Medulla oblongata (tissue), 1 donor: ENCODE measurements around the gene GFPT1.
"Not testable (repeated sequence)": the region's sequence is repeated elsewhere in the genome, so short reads cannot be mapped to it uniquely, and the experiment has no call there.

Experiments
- DNase-seq: peaks from one replicate; pipeline ENCODE4 v3.0.0-alpha.2; 2015; ENCODE audit errors: extremely low spot score

The GFPT1 gene

DNA sequence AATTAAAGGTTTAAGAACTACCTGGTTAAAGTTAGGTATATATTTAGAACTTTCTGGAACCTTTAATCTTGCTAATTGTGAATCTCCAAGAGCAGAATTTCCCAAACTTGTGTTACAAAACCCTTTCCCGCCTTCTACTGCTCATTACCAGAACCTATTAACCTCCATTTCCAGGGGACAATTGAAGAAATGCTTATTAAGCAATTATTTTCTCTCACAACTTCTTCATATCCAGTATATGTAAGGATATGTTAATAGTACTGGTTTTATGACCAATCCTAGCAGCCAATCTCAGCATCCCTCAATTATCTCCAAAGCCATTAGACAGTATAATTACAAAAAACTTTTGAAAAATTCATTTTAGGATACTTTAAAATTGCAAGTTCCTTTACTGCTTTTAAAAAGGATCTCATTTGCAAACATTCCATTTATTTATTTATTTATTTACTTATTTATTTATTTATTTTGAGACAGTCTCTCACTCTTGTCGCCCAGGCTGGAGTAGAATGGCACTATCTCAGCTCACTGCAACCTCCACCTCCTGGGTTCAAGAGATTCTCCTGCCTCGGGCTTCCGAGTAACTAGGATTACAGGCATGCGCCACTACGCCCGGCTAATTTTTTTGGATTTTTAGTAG, 3.7 kb downstream of the GFPT1 start:
- no peak for DNase-seq

DNA sequence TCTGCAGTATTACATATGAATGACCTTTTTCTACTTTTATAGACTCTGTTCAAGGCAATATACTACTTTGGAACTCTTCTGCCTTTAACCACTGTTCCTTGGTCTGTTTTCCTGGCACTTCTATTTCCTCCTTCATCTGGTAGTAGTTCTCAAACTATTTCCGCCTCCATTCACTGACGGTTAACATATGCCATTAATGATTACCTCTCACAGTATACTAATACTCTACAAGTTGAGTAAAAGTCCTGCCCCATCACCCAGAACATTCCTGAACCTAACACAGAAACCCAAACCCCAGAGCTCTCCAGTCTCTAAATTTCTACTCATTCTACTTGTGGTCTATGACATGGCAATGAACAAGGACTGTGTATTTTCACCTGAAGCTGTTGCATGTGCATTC, 4.5 kb downstream of the GFPT1 start:
- DNase-seq, result no peak

DNA sequence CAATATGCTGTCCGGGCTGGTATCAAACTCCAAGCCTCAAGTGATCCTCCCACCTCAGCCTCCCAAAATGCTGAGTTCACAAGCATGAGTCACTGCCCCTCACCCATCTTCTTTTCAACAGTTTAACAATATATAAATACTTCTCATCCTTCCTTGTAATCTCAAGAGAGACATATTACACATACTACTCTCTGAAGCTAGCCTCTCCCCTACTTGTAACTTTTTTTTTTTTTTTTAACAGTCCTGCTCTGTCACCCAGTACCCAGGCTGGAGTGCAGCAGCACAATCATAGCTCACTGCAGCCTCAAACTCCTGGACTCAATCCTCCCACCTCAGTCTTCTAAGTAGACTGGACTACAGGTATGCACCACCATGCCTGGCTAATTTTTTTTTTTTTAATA, 5.7 kb downstream of the GFPT1 start:
- no peak for DNase-seq

DNA sequence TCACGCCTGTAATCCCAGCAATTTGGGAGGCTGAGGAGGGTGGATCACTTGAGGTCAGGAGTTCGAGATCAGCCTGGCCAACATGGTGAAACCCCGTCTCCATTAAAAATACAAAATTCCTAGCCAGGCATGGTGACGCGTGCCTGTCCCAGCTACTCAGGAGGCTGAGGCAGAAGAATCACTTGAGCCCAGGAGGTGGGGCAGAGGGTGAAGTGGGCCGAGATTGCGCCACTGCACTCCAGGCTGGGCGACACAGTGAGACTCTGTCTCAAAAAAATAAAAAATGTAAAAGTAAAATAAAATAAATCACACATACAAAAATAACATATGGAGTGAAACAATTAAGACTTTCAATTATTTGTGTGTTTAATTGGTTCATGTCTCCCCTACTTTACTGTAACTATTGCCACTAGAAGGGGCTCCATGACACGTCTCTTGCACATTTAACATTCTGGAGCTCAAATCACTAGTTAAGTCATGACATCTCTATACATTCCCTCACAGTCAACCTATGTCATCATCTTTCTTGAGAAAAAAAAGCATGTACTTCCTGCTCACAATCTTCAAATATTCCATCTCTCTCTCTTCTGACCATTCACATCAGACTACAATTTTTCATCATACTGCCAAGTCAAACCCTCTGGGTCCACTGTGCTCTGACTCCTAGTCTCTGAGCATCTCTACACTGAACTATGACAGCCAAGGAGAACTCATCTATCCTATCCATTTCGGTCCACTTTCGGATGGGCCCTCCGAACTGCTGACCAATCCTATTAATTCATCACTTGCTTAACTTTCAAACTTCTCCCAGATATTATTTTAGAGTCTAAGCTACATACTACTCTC, 6.7 kb downstream of the GFPT1 start:
- no peak for DNase-seq

DNA sequence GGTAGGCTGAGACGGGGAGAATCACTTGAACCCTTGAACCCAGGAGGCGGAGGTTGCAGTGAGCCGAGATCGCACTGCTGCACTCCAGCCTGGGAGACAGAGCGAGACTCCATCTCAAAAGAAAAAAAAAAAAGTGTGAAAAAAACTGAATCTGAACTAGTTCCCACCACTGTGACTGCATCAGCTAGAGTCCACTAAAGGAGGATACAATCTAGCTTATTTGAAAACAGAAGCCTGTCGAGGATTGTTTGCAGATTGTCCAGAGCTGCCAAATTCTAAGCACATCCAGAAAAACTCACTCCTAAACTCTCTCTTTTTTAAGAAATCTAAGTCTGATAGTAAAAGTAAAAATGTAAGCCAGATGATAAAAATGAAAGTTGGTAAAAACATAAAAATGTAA, 10.6 kb downstream of the GFPT1 start:
- no peak for DNase-seq

DNA sequence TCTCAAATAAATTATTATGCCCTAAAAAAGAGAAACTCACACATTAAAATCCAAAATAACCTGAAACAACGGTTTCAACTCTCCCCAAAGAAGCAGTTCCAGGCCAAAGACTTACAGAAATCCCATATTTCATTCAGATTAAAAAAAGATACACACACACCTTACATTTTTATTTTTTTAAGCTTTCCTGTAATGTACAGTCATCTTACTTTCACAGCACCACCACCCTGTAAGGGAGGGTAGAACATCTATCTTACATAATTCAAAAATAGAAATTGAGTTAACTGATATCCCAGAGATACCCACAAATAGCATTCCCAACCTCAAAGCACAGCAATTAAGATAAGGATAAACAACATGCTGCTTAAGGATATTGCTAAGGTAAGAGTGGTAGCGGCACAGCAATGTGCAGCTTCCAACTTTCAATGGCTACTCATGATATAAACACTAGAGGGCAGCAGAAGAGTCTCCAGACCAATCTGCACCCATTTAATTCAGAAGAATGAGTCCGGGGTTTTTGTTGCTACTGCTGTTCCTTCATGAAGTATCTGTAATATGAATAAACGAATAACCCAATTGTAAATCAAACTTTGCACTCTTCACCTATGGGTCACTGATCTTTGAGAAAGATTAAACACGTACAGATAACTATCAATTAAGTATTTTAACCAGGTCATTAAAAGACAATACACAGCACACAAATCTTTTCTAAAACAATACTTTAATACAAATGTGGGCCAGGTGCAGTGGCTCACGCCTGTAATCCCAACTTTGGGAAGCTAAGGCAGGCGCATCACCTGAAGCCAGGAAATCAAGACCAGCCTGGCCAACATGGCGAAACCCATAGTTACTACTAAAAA, 11.3 kb downstream of the GFPT1 start:
- DNase-seq, result peak; percentile 38

DNA sequence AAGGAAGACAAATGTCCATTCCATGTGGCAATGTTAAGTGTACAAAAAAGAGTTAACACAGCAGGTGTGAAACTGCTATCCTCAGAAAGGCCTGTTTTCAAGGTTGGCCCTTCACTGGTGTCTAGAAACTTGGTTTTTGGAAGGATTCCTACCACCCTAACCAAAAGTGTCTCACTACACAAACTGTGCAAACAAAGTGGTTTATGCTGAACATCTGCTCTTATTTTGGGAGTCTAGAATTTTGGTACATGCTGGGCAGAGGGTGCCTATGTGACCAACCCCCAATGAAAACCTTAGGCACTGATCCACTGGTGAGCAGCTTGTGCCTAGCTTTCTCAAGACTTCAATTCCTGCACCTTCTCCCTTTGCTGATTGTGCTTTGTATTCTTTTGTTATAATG, 14.3 kb downstream of the GFPT1 start:
- no peak for DNase-seq

DNA sequence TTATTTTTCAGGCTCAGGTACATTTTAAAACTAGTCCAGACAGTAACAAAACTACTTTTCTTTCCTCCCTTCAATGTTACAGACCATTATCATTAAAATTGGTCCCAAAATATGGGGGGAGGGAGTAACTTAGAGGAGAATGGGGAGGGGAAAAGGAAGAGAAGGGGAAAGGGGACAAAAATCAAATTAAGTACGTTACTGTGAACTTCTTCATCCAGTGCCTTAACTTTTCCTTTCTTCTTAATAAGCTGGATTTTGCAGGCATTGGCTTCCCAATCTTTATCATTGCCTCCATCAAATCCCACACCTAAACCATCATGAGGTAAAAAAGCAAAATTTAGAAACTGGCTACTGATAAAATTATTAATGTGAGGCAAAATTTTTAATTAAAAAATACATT, 17.2 kb downstream of the GFPT1 start:
- no peak for DNase-seq

DNA sequence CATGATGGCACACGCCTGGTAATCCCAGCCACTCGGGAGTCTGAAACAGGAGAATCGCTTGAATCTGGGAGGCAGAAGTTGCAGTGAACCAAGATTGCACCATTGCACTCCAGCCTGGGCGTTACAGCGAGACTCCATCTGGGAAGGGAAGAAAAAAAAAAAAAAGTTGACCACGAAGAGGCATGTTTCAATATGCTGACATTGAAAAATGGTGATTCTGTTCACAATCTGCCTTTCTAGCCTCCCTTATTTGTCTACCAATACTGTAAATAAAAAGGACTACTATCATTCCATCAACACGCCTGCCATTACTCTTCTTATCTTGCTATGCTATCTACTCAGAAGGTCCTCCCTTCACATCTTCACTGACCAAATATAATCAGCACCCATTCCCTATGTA, 18.4 kb downstream of the GFPT1 start:
- DNase-seq, result no peak

DNA sequence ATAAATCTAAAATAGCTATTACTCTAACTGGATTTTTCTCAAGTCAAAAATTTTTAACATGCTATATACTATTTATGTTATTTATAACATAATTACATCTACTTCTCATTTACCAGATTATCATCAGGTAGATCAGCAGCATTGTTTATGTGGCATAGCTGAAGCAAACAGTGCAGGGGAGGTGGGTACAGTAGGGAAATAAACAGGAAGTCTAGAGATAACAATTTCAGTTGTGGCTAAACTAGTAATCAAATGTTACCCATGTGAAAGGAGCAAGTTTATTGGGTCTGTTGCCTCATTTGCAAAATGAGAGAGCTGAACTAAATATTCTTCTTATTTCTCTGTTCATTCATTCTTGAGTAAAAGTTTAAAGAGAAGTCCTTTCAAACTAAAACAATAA, 27.7 kb downstream of the GFPT1 start:
- DNase-seq, result no peak

DNA sequence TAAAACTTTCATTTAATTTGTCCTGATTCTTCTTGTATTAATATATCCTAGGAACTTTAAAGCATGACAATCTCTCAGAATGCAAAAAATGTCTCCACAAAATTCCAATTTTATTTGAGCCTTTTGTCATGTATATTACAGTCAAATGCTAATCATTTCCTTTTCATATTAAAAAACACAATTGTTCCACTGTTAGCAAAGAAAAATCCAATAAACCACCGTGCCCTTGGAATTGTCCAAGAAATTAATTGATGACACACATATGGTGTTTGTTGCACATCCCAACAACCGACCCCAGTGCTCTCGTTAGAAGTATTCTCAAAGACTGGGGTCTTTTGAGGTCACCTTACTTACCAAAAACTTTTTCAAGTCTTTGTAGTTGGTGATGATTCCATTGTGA, 28.1 kb downstream of the GFPT1 start:
- DNase-seq, result no peak

DNA sequence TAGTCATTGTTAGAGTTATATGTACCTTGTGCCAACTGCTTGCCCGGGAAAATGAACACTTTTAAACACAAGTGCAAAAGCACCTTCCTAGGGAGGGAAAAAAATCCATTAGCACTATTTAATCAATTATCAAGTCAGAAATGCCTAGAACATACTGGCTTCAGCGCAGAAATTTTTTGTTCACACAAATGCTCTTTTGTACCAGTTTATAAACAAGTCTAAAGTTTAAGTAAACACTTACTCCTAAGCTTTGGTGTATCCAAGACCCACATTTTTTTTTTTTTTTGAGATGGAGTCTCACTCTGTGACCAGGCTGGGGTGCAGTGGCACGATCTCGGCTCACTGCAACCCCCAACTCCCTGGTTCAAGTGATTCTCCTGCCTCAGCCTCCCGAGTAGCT, 30.6 kb downstream of the GFPT1 start:
- no peak for DNase-seq

DNA sequence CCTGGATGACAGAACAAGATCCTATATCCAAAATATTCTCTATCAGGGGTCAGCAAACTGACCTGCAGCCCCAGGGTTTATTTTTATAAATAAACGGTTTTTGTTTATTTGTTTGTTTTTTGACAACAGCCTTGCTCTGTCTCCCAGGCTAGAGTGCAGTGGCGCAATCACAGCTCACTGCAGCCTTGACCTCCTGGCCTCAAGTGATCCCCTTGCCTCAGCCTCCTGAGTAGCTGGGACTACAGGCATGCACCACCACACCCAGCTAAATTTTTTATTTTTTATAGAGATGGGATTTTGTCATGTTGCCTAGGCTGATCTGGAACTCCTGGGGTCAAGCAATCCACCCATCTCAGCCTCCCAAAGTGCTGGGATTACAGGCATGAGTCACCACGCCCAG, 32.1 kb downstream of the GFPT1 start:
- DNase-seq, result not testable (repeated sequence)

DNA sequence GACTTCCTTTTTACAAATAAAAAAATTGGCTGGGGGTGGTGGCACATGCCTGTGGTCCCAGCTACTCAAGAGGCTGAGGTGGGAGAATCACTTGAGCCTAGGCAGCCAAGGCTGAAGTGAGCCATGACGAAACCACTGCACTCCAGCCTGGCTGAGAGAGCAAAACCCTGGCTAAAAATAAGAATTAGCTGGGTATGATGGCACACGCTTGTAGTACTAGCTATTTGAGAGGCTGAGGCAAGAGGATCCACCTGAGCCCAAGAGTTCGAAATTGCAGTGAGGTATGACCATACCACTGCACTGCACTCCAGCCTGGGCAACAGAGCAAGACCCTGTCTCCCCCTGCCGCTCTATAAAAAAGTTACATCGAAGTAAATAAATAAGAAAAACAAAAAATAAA, 33.7 kb downstream of the GFPT1 start:
- no peak for DNase-seq

DNA sequence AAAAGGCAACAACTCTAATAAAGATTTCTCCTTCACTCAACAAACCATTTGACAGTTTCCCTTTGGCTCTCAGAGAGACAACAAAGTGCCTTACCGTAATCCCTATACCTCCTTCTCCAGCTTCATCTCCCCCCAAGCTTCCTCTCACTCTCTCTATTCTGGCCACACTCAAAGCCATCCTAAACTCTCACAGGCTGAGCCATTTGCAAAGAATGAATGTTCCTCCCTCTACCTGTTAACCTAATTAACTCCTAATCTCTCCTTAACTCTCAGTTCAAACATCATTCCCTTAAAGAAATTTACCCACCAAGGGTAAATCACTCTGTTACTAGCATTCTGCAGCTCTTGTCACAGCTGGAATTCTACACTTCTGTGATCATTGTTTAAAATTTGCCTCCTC, 38.2 kb downstream of the GFPT1 start:
- no peak for DNase-seq

DNA sequence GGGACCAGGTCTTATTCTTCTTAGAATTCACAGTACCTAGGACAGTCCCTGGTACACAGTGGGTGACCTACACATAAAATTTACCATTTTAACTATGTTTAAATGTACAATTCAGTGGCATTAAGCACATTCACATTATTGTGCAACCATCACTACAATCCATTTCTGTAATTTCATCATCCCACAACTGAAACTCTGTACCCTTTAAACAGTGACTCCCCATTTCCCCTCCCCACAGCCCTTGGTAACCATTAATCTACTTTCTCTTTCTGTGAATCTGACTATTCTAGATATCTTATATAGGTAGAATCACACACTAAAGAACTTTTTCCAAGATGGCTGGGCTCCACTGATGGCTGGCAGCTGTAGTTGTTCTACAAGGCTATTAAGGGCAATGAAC, 41.6 kb downstream of the GFPT1 start:
- DNase-seq, result no peak

DNA sequence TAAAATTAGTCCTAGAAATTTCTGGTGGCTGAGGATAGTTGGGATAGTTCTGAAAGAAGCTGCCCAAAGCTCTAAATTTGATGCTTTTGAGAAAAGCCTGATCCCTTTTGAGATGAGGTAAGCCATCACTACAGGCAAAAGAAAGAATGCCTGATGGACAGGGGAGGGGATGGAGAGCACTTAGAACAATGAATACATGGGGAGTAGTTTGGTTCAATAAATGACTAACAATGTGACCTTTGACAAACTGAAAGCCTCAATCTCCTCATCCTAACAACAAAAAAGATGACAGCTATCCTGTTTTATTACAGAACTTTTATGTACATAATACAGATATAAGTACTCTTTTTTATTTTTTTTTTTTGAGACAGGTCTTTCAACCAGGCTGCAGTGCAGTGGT, 42.7 kb downstream of the GFPT1 start:
- no peak for DNase-seq

DNA sequence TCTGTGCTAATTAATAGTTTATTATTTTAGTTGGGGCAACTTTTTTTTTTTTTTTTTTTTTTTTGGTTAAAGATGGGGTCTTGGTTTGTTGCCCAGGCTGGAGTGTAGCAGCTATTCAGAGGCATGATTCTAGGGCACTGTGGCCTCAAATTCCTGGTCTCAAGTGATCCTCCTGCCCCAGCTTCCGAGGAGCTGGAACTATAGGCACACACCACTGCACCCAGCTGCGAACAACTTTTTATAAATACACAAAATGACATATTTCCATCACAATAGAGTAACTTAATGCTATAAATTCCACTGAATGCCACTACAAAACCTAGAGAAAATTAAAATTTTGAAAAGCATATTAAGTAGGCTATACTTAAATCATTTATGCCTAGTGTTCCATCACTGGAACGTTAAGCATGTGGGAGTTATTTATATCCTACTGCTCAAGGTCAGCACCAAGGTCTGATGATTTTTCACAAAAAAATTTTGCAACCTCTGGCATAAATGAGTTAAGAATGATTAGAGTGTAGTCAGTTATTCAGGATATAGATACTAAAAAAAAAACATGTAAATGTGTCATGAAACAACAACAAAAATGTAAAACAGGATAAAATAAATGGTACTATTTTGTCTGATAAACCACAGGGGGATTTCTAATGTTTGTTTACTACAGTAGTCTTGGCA, 46.8 kb downstream of the GFPT1 start:
- no peak for DNase-seq

DNA sequence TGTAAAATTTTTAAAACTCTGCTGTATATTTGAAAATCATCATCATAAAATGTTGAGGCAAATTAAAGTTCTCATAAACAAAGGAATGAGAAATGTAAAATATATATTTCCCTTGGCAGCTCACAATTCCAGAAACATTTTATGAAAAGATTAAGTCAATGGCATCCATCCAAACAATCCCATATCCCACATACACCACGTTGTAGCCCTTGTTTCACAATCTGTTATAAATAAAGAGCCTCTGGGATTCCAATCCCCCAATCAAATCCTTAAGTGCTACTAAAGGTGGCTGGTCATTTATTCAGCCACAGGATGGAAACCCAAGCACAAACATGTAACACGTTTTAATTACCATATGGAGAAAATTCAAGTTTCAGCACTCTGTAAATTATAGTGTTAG, 51.7 kb downstream of the GFPT1 start:
- no peak for DNase-seq

DNA sequence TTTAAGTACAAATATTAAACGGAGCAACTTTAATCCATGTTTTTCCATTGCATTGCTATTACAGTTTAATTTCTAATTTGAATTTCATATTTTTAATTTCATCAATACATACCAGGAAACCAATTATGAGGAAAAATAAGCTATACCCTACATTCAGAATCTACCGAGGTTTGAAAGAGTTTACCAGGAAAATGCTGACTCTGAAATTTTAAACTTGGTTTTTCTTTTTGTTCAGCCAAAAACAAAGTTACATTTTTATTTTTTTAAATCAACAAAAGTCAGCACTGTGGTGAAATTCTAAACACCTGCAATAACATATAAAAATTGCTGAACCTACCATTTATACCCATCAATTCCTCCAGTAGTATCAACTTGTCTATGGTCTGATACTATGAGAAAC, 53.7 kb downstream of the GFPT1 start:
- DNase-seq, result no peak

DNA sequence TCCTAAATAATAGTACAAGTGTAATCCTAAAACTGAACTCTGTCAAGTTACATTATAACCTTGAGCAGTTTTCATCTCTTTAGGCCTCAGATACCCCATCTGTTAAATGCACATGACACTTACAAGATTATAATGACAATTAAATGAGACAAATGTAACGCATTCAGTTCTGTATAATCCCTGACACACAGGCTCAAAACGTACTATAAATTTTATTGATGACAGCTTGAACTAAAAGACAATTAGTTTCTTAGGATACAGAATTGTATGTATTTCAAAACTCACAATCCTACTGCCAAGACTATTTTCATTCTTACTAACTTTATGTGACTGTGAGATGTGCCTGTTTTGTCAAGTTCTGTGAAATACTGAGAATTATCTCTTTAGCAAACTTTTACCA, 56.2 kb downstream of the GFPT1 start:
- no peak for DNase-seq

DNA sequence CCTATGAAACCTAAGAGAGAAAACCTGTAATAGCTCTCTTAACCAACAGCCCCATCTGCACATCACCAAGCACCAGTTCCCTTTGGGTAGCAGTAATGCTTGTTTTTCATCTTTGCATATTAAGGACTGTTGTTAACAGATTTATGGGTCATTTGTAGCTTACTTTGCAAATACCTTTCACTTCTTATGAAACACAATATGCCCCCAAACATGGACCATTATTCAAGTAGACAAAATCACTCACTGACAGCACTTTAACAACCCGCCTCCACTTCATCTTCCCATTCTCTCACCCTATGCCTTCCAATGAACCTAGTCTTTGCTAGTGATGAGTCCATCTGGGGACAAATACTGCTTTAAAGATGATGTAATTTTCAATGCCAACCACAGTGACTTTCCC, 64.4 kb downstream of the GFPT1 start:
- DNase-seq, result no peak
